Neural progenitor cell (in vitro differentiated cells): ENCODE measurements around the gene MAGEA2B. TPM values are rescaled to one million over a fixed set of nuclear protein-coding genes. Genes with fewer than 3 reads are reported as not detected.
"Not testable (repeated sequence)": the region's sequence is repeated elsewhere in the genome, so short reads cannot be mapped to it uniquely, and the experiment has no call there.

ENCODE experiments used
- DNase-seq: peaks from one replicate; pipeline ENCODE4 v3.0.0-alpha.2; 2016; ENCODE audit warnings: low spot score
- H2AFZ ChIP-seq: fragments of 200-600 bp; sonication (generic); replicated peaks from 2 replicates; pipeline ENCODE4 v1.6.1; 2016; ENCODE audit warnings: antibody characterized with exemption
- H3F3A ChIP-seq: fragments of 200-600 bp; sonication (generic); 2 replicates; pipeline ENCODE4 v1.6.1; 2016; ENCODE audit warnings: antibody characterized with exemption, low read depth
- H3K27ac ChIP-seq: fragments of 200-600 bp; sonication (generic); 2 replicates; pipeline ENCODE4 v1.5.1; 2016; ENCODE audit warnings: mild to moderate bottlenecking
- H3K27me3 ChIP-seq: fragments of 200-600 bp; sonication (generic); 2 replicates; pipeline ENCODE4 v1.6.1; 2016; ENCODE audit warnings: mild to moderate bottlenecking, moderate library complexity
- H3K36me3 ChIP-seq: fragments of 200-600 bp; sonication (generic); 2 replicates; pipeline ENCODE4 v1.5.1; 2016
- H3K4me1 ChIP-seq: fragments of 200-600 bp; sonication (generic); 2 replicates; pipeline ENCODE4 v1.6.1; 2016; ENCODE audit warnings: mixed run types
- H3K4me2 ChIP-seq: fragments of 200-600 bp; sonication (generic); 2 replicates; pipeline ENCODE4 v1.6.1; 2016
- H3K4me3 ChIP-seq: fragments of 200-600 bp; sonication (generic); 2 replicates; pipeline ENCODE4 v1.5.1; 2016
- H3K79me2 ChIP-seq: fragments of 200-600 bp; sonication (generic); 2 replicates; pipeline ENCODE4 v1.6.1; 2016; ENCODE audit warnings: low read depth
- H3K9ac ChIP-seq: fragments of 200-600 bp; sonication (generic); 2 replicates; pipeline ENCODE4 v1.6.1; 2016
- H3K9me3 ChIP-seq: fragments of 200-600 bp; sonication (generic); 2 replicates; pipeline ENCODE4 v1.5.1; 2016; ENCODE audit warnings: low read depth
- H4K20me1 ChIP-seq: fragments of 200-600 bp; sonication (generic); 2 replicates; pipeline ENCODE4 v1.6.1; 2016; ENCODE audit warnings: low read depth
- H3K27ac Mint-ChIP-seq: 3 replicates; pipeline ENCODE4 v1.8.0; 2021; ENCODE audit warnings: mixed read lengths
- H3K27me3 Mint-ChIP-seq: 2 replicates; pipeline ENCODE4 v1.8.0; 2022; ENCODE audit warnings: low read depth, mild to moderate bottlenecking, inconsistent platforms, moderate library complexity, mixed read lengths; ENCODE audit not compliant: insufficient read depth
- H3K36me3 Mint-ChIP-seq: 3 replicates; pipeline ENCODE4 v1.8.0; 2021; ENCODE audit warnings: mixed read lengths
- H3K4me1 Mint-ChIP-seq: 3 replicates; pipeline ENCODE4 v1.8.0; 2021; ENCODE audit warnings: mixed read lengths
- H3K4me3 Mint-ChIP-seq: 3 replicates; pipeline ENCODE4 v1.8.0; 2021; ENCODE audit warnings: mild to moderate bottlenecking, moderate library complexity, mixed read lengths
- H3K9me3 Mint-ChIP-seq: 3 replicates; pipeline ENCODE4 v1.8.0; 2020; ENCODE audit warnings: mixed read lengths
- EZH2 ChIP-seq: fragments of 200-600 bp; sonication (generic); IDR thresholded peaks from 2 replicates; pipeline ENCODE4 v1.6.1; 2017; ENCODE audit warnings: antibody characterized with exemption, mild to moderate bottlenecking, moderate library complexity
- EZH2phosphoT487 ChIP-seq: fragments of 200-600 bp; sonication (generic); IDR thresholded peaks from 2 replicates; pipeline ENCODE4 v1.6.1; 2017; ENCODE audit warnings: antibody characterized with exemption
- total RNA-seq: library from RNA; depleted of rRNA; stranded (reverse); fragments of >200 nt; gene quantifications from 2 replicates; pipeline ENCODE4 v1.2.3, GENCODE V29; 2015; ENCODE audit warnings: low replicate concordance
- TF ChIP-seq, protein P1 (sequence below): fragments of 200-600 bp; sonication (generic); IDR thresholded peaks from 2 replicates; pipeline ENCODE4 v1.5.1; 2017; ENCODE audit warnings: antibody characterized with exemption, mild to moderate bottlenecking

Gene MAGEA2B
- total RNA-seq, 1 donor from 2014 or later = not detected

- TF ChIP-seq, protein P1, sequence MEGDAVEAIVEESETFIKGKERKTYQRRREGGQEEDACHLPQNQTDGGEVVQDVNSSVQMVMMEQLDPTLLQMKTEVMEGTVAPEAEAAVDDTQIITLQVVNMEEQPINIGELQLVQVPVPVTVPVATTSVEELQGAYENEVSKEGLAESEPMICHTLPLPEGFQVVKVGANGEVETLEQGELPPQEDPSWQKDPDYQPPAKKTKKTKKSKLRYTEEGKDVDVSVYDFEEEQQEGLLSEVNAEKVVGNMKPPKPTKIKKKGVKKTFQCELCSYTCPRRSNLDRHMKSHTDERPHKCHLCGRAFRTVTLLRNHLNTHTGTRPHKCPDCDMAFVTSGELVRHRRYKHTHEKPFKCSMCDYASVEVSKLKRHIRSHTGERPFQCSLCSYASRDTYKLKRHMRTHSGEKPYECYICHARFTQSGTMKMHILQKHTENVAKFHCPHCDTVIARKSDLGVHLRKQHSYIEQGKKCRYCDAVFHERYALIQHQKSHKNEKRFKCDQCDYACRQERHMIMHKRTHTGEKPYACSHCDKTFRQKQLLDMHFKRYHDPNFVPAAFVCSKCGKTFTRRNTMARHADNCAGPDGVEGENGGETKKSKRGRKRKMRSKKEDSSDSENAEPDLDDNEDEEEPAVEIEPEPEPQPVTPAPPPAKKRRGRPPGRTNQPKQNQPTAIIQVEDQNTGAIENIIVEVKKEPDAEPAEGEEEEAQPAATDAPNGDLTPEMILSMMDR = no peak
- no peak for TF ChIP-seq EZH2
- TF ChIP-seq EZH2phosphoT487 = no peak
- peaks cover 11% of the 10 kb centered on the region for H3K9me3 Mint-ChIP-seq
Measured at GRCh38 chrX:152735101-152735500, 20.7 kb downstream of the MAGEA2B start.

GRCh38 chrX:152735860-152736511 lies 21.6 kb downstream of the MAGEA2B start:
- H3K27me3 Mint-ChIP-seq = peaks cover 2% of the 10 kb centered on the region
- Histone ChIP-seq H2AFZ (no peak overlapping the region), H4K20me1 (no peaks in the 10 kb centered on the region), H3K36me3 (no peaks in the 10 kb centered on the region), H3K4me1 (no peaks in the 10 kb centered on the region), H3K27me3 (no peaks in the 10 kb centered on the region), H3K4me2 (no peak overlapping the region), H3K27ac (no peak overlapping the region), H3F3A (no peaks in the 10 kb centered on the region), H3K9ac (no peak overlapping the region), H3K9me3 (no peaks in the 10 kb centered on the region), H3K79me2 (no peaks in the 10 kb centered on the region), H3K4me3 (no peak overlapping the region)
- H3K27ac Mint-ChIP-seq = no peak overlapping the region
- H3K36me3 Mint-ChIP-seq = no peaks in the 10 kb centered on the region
- TF ChIP-seq EZH2phosphoT487 = no peak
- TF ChIP-seq EZH2 = no peak
- TF ChIP-seq, protein P1 = no peak
- no peak for DNase-seq
- H3K4me3 Mint-ChIP-seq = no peak overlapping the region
- no peaks in the 10 kb centered on the region for H3K4me1 Mint-ChIP-seq
- H3K9me3 Mint-ChIP-seq = peaks cover 11% of the 10 kb centered on the region

More at GRCh38 chrX:152735101-152735500, 20.7 kb downstream of the MAGEA2B start:
- Mint-ChIP-seq H3K27ac (no peak overlapping the region), H3K4me3 (no peak overlapping the region), H3K36me3 (no peaks in the 10 kb centered on the region), H3K4me1 (no peaks in the 10 kb centered on the region), H3K27me3 (no peaks in the 10 kb centered on the region)
- DNase-seq = no peak
- Histone ChIP-seq H3K36me3 (no peaks in the 10 kb centered on the region), H3K4me1 (no peaks in the 10 kb centered on the region), H3K9ac (no peak overlapping the region), H3K9me3 (no peaks in the 10 kb centered on the region), H2AFZ (no peak overlapping the region), H3K4me3 (no peak overlapping the region), H4K20me1 (no peaks in the 10 kb centered on the region), H3K4me2 (no peak overlapping the region), H3K79me2 (no peaks in the 10 kb centered on the region), H3F3A (no peaks in the 10 kb centered on the region), H3K27ac (no peak overlapping the region), H3K27me3 (no peaks in the 10 kb centered on the region)

- H3K27ac Mint-ChIP-seq = not testable (repeated sequence)
Measured at GRCh38 chrX:152736528-152736927, 22.1 kb downstream of the MAGEA2B start.

GRCh38 chrX:152738560-152738959 lies 24.1 kb downstream of the MAGEA2B start:
- Mint-ChIP-seq H3K27me3 (peaks cover 2% of the 10 kb centered on the region), H3K36me3 (no peaks in the 10 kb centered on the region), H3K9me3 (peaks cover 9% of the 10 kb centered on the region), H3K4me3 (no peak overlapping the region), H3K27ac (no peak overlapping the region), H3K4me1 (no peaks in the 10 kb centered on the region)
- Histone ChIP-seq H3K4me1 (no peaks in the 10 kb centered on the region), H3K4me2 (no peak overlapping the region), H3K9me3 (no peaks in the 10 kb centered on the region), H3K9ac (no peak overlapping the region), H4K20me1 (no peaks in the 10 kb centered on the region), H2AFZ (no peak overlapping the region), H3K4me3 (no peak overlapping the region), H3K36me3 (no peaks in the 10 kb centered on the region), H3K27me3 (no peaks in the 10 kb centered on the region), H3F3A (no peaks in the 10 kb centered on the region), H3K79me2 (no peaks in the 10 kb centered on the region), H3K27ac (no peak overlapping the region)
- no peak for DNase-seq
- TF ChIP-seq EZH2 (no peak), EZH2phosphoT487 (no peak)

More at GRCh38 chrX:152736528-152736927, 22.1 kb downstream of the MAGEA2B start:
- H3K79me2 ChIP-seq, H4K20me1 ChIP-seq, H3K9ac ChIP-seq, H2AFZ ChIP-seq, H3K27me3 Mint-ChIP-seq, H3K4me2 ChIP-seq, H3K36me3 ChIP-seq, H3K9me3 ChIP-seq, H3K4me3 Mint-ChIP-seq, H3K4me1 Mint-ChIP-seq, H3K4me1 ChIP-seq, H3K27ac ChIP-seq, H3K4me3 ChIP-seq, H3K36me3 Mint-ChIP-seq, H3F3A ChIP-seq, H3K27me3 ChIP-seq, DNase-seq: not testable (repeated sequence)
- peaks cover 11% of the 10 kb centered on the region for H3K9me3 Mint-ChIP-seq

- H3K27me3 ChIP-seq, H3K4me3 ChIP-seq, H3F3A ChIP-seq, H3K27ac ChIP-seq, H3K27ac Mint-ChIP-seq, H3K36me3 ChIP-seq, H3K4me1 Mint-ChIP-seq, DNase-seq, H3K9ac ChIP-seq, H3K4me1 ChIP-seq, H2AFZ ChIP-seq, H3K9me3 Mint-ChIP-seq, H3K36me3 Mint-ChIP-seq, H4K20me1 ChIP-seq, H3K9me3 ChIP-seq, H3K27me3 Mint-ChIP-seq, H3K4me3 Mint-ChIP-seq, H3K79me2 ChIP-seq, H3K4me2 ChIP-seq: not testable (repeated sequence)
Measured at GRCh38 chrX:152753686-152754650, 39.5 kb downstream of the MAGEA2B start, which contains the start of gene MAGEA2. Gene MAGEA2 (minus strand): TSS chrX:152753842. CDS start chrX:152751363, 2,479 bp downstream.

GRCh38 chrX:152754871-152755270 lies 40.4 kb downstream of the MAGEA2B start:
- H3K4me2 ChIP-seq, H3K4me3 ChIP-seq, H3K36me3 ChIP-seq, H2AFZ ChIP-seq, H3K4me3 Mint-ChIP-seq, H3K4me1 ChIP-seq, H3F3A ChIP-seq, H3K9ac ChIP-seq, H4K20me1 ChIP-seq, H3K27me3 ChIP-seq, DNase-seq, H3K27ac ChIP-seq, H3K9me3 ChIP-seq, H3K27me3 Mint-ChIP-seq, H3K36me3 Mint-ChIP-seq, H3K79me2 ChIP-seq, H3K4me1 Mint-ChIP-seq, H3K27ac Mint-ChIP-seq, H3K9me3 Mint-ChIP-seq: not testable (repeated sequence)
